ENCODE measurements around the gene UNCX.
"Not testable (repeated sequence)": the region's sequence is repeated elsewhere in the genome, so short reads cannot be mapped to it uniquely, and the experiment has no call there.

UNCX gene

DNA sequence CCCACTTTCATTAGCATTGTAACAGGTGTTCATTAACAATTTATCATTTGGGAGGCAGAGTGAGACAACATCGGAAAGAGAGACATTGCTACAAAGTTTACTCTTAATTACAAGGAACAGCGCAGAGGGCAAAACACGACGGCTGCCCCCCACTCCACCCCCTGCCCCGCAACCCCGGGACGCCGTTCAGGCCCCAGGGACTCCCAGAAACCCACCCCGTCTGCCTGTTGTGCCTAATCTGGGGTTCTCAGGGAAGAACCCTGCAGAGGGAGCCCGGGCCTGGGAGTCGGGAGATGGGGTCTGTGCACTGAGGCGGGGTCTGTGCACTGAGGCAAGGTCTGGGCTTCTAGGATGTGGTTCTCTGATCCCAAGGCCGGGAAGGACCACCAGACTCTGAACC, 25.2 kb downstream of the UNCX start:
- Histone ChIP-seq H3K36me3 (ENCODE audit: control insufficient read depth, insufficient read depth, low read length) (no peaks in the 10 kb centered on the region), H3K9me3 (ENCODE audit: control insufficient read depth, insufficient read depth, low read length) (no peaks in the 10 kb centered on the region), H3K27me3 (ENCODE audit: control insufficient read depth, insufficient read depth, low read length) (no peaks in the 10 kb centered on the region), H3K9ac (ENCODE audit: low read depth, low read length) (no peak overlapping the region), H3K4me1 (ENCODE audit: control insufficient read depth, insufficient read depth, low read length) (no peaks in the 10 kb centered on the region), H3K4me3 (ENCODE audit: low read depth, low read length) (no peak overlapping the region)

DNA sequence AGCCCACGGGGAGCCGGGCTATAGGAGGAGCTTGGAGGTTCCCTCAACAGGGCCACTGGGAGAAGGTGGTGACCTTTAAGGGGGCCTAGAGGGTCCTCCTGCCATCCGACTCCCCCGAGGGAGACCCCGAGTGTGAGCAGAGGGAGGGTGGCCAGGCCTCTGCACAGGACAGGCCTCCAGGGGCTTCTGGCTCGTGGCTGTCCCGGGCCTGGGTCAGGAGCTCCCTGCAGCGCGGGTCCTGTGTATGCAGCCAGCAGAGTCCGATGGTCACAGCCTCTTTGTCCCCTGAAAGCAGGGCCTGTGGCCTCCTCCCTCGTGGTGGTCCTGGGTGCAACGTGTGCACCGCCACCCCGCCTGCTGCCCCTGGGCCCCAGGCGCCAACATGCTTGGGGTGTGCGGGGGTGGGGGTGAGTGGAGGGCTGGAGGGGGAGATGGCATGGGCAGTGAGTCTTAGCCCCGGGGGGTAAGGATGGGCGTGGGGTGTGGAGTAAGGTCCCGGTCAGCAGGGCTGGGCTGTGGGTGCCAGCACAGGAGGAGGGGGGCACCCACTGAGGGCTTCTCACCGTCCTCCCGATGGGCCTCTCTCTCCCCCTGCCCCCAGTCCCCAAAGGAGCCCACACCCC, 27.1 kb downstream of the UNCX start:
- H3K27me3 ChIP-seq (ENCODE audit: control insufficient read depth, insufficient read depth, low read length) = no peaks in the 10 kb centered on the region
- no peaks in the 10 kb centered on the region for H3K9me3 ChIP-seq (ENCODE audit: control insufficient read depth, insufficient read depth, low read length)
- H3K36me3 ChIP-seq (ENCODE audit: control insufficient read depth, insufficient read depth, low read length) = no peaks in the 10 kb centered on the region
- no peak overlapping the region for H3K4me3 ChIP-seq (ENCODE audit: low read depth, low read length)
- H3K9ac ChIP-seq (ENCODE audit: low read depth, low read length) = no peak overlapping the region
- no peaks in the 10 kb centered on the region for H3K4me1 ChIP-seq (ENCODE audit: control insufficient read depth, insufficient read depth, low read length)

DNA sequence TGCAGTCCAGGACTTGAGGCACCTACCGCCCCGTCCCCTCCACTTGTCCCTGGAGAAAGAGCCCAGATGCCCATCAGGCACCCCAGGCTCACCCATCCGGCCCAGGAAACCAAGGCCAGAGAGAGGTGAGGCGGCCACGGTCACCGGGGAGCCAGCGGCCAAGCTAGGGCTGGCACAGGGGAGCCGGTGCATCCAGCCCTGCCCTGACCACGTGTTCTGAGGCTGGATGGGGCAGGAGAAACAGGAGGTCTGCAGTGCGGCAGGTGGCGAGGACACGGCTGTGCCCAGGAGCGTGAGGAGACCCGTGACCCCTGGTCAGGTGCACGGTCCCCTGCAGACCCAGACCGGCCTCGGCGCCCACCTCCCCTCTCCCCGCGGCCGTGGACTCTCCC, 27.6 kb downstream of the UNCX start:
- H3K4me3 ChIP-seq (ENCODE audit: low read depth, low read length) = no peak overlapping the region
- no peaks in the 10 kb centered on the region for H3K27me3 ChIP-seq (ENCODE audit: control insufficient read depth, insufficient read depth, low read length)
- H3K4me1 ChIP-seq (ENCODE audit: control insufficient read depth, insufficient read depth, low read length) = no peaks in the 10 kb centered on the region
- no peak overlapping the region for H3K9ac ChIP-seq (ENCODE audit: low read depth, low read length)
- no peaks in the 10 kb centered on the region for H3K9me3 ChIP-seq (ENCODE audit: control insufficient read depth, insufficient read depth, low read length)
- H3K36me3 ChIP-seq (ENCODE audit: control insufficient read depth, insufficient read depth, low read length) = no peaks in the 10 kb centered on the region

DNA sequence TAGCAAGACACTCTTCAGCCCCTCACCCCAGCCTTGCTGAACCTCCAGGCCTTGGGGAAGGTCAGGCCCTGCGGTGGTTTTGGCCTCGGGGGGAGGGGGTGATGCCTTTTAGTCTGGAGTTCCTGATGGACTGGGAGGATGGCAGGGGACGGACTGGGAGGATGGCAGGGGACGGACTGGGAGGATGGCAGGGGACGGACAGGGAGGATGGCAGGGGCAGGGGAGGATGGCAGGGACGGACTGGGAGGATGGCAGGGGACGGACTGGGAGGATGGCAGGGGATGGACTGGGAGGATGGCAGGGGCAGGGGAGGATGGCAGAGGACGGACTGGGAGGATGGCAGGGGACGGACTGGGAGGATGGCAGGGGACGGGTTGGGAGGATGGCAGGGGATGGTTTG, 28.4 kb downstream of the UNCX start:
- H3K36me3 ChIP-seq (ENCODE audit: control insufficient read depth, insufficient read depth, low read length) = not testable (repeated sequence)

DNA sequence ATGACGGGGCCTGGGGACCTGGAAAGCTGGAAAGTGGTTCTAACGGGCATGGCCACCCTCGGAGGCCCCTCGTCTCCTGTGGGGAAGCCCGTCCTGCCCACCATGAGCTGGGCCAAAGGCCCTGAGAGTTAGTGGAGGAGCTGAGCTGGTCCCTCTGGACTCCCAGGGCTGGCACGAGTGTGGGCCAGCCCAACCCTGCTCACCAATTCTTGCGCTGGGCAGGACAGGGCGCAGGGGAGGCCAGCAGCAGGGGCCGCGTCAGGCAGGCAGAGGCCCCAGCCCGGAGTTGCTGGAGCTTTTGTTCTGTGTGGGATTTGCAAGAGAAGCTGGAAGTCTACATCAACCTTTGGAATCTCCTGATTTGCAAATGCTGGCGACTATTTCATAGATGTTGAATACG, 29.8 kb downstream of the UNCX start:
- H3K27me3 ChIP-seq (ENCODE audit: control insufficient read depth, insufficient read depth, low read length) = no peaks in the 10 kb centered on the region
- no peaks in the 10 kb centered on the region for H3K9me3 ChIP-seq (ENCODE audit: control insufficient read depth, insufficient read depth, low read length)
- H3K4me3 ChIP-seq (ENCODE audit: low read depth, low read length) = no peak overlapping the region
- H3K9ac ChIP-seq (ENCODE audit: low read depth, low read length) = no peak overlapping the region
- H3K4me1 ChIP-seq (ENCODE audit: control insufficient read depth, insufficient read depth, low read length) = no peaks in the 10 kb centered on the region
- H3K36me3 ChIP-seq (ENCODE audit: control insufficient read depth, insufficient read depth, low read length) = no peaks in the 10 kb centered on the region

More for the DNA sequence above, 28.4 kb downstream of the UNCX start:
- H3K9me3 ChIP-seq (ENCODE audit: control insufficient read depth, insufficient read depth, low read length); H3K9ac ChIP-seq (ENCODE audit: low read depth, low read length); H3K4me1 ChIP-seq (ENCODE audit: control insufficient read depth, insufficient read depth, low read length); H3K4me3 ChIP-seq (ENCODE audit: low read depth, low read length); H3K27me3 ChIP-seq (ENCODE audit: control insufficient read depth, insufficient read depth, low read length): not testable (repeated sequence)

DNA sequence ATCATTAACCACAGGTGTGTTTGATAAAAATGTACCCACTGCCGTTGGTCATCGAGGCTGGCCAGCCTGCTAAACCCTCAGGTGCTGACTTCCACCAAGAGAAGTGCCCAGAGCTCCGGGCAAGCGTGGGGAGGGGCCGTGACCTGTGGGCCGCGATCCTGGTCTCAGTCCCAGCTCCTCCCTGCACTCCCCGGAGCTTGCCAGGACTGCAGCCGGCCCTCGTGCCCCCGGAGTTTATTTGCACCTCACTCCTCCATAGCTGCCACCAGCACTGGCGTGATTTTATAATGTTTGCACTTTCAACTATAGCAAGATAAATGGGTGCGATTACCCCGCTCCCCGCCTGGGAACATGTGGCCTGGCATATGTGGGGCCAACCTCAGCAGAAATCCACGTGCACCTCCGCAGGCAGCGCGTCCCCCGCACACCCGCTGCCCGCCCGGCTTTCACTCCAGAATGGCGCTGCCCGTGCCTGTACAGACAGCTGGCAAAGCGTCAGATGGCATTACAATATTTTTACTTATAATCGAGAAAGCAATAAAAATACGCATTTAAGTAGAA, 30.8 kb downstream of the UNCX start:
- no peak overlapping the region for H3K4me3 ChIP-seq (ENCODE audit: low read depth, low read length)
- H3K9me3 ChIP-seq (ENCODE audit: control insufficient read depth, insufficient read depth, low read length) = no peaks in the 10 kb centered on the region
- no peaks in the 10 kb centered on the region for H3K36me3 ChIP-seq (ENCODE audit: control insufficient read depth, insufficient read depth, low read length)
- no peak overlapping the region for H3K9ac ChIP-seq (ENCODE audit: low read depth, low read length)
- no peaks in the 10 kb centered on the region for H3K4me1 ChIP-seq (ENCODE audit: control insufficient read depth, insufficient read depth, low read length)
- no peaks in the 10 kb centered on the region for H3K27me3 ChIP-seq (ENCODE audit: control insufficient read depth, insufficient read depth, low read length)

DNA sequence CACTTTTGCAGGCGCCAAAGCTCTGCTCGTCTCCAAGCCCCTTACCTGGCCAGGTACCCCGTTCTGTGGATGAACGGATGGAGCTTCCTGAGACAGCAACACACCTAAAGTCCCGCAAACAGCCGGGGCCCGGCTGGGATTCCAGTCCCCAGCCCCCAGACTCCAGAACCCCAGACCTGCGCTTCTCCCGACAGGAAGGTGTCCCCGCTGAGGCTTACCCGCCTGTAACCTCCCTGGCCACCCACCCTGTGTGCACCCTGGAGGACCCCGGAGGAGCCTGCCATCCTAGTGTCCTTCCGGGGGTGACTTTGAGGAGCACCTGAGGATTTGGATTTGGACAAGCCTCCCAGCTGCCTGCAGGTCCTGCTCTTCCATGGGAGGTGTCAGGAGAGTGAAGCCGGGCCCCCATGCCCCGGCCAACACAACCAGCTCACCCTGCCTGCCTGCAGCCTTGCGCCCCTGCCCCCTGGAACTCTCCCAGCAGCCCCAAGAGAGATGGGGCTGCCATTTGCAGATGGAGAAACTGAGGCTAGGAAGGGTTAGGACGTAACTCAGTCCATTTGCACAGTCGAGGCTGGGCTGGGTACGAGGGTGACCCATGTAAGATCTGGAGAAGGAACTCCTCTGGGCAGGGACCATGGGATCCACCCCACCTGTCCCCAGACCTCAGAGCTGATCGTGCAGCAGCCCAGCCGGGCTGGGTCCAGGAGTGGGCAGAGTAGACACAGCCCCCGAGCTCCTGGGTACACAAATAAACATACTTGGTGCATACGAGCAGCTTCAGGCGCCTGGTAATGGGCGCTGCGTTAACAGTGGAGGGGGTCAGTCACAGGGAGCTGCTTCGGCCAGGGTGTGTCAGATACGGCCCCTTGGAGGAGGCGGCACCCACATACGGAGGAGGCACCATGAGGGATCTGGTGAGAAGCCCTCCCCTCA, 31.9 kb downstream of the UNCX start:
- Histone ChIP-seq H3K9me3 (ENCODE audit: control insufficient read depth, insufficient read depth, low read length) (no peaks in the 10 kb centered on the region), H3K4me3 (ENCODE audit: low read depth, low read length) (no peak overlapping the region), H3K4me1 (ENCODE audit: control insufficient read depth, insufficient read depth, low read length) (no peaks in the 10 kb centered on the region), H3K36me3 (ENCODE audit: control insufficient read depth, insufficient read depth, low read length) (no peaks in the 10 kb centered on the region), H3K9ac (ENCODE audit: low read depth, low read length) (no peak overlapping the region), H3K27me3 (ENCODE audit: control insufficient read depth, insufficient read depth, low read length) (no peaks in the 10 kb centered on the region)

DNA sequence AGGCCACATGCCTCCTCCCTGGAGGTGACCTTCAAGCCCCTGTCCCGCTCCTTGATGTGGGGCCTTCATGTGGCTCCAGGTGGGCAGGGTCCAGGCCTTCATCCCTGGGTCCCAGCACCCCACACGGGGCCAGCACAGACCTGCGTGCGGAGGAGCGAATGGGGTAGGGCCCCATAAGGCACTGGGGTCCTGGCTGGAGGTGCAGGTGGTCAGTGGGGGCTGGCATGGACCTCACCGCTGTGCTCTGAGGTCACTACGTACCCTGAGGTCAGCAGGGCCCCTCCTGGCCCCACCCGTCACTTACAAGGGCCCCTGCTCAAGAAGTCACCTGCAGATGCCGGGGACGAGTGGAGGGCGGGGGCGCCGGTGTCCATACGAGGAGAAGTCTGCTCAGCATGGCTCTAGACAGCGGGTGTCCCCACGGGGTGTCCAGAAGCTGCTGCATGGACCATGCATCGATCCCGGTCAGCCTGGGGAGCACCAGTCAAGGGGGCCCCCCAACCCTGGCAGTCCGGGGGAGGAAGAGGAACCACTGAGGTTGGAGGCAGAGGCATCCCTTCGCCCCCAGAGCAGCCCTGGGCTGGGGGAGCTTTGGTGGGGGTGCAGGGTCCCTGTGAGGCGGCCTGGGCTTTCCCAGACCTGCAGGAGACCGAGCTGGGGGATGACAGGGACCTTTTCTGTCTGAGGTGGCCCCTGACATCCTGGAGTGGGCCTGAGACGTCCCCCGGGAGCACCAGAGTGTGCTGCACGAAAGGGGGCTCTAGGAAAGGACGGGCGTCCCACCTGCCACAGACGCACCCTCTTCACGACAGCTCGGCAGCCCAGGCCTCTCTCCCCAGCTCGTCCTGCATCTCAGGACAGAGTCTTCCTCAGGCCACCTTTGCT, 34.6 kb downstream of the UNCX start:
- Histone ChIP-seq H3K27me3 (ENCODE audit: control insufficient read depth, insufficient read depth, low read length) (no peaks in the 10 kb centered on the region), H3K4me1 (ENCODE audit: control insufficient read depth, insufficient read depth, low read length) (no peaks in the 10 kb centered on the region), H3K36me3 (ENCODE audit: control insufficient read depth, insufficient read depth, low read length) (no peaks in the 10 kb centered on the region), H3K9me3 (ENCODE audit: control insufficient read depth, insufficient read depth, low read length) (no peaks in the 10 kb centered on the region), H3K9ac (ENCODE audit: low read depth, low read length) (no peak overlapping the region), H3K4me3 (ENCODE audit: low read depth, low read length) (no peak overlapping the region)

DNA sequence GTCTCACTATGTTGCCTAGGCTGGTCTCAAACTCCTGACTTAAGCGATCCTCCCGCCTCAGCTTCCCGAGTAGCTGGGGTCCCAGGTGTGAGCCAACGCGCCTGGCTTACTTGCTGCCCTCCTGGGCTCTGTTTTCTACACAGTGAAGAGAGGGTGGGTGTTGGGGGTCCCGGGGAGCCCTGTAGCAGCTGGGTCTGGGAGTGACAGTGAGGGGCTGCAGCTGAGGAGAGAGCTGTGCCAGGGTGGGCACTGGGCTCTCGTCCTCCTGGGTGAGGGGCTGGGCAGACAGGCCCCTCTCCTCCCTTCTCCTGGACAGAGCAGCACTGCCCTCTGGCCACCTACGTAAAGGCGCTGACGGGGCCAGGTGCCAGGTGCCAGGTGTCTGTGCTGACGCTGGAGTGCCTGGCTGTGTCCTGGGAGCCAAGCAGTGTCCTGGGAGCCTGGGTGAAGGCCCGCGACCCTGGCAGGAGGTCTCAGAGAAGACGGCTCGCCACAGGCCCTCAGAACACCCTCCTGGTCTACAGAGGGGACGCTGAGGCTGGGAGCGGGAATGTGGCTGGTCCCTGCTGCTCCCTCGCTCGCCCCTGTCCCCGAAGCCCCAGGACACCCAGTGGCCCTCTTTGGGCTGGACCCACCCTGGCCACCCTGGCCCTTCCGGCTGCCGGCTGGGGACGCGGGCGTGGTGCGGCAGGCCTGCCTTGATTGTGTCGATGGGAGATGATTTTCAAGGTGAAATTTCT, 35.6 kb downstream of the UNCX start:
- Histone ChIP-seq H3K36me3 (ENCODE audit: control insufficient read depth, insufficient read depth, low read length) (no peaks in the 10 kb centered on the region), H3K9me3 (ENCODE audit: control insufficient read depth, insufficient read depth, low read length) (no peaks in the 10 kb centered on the region), H3K27me3 (ENCODE audit: control insufficient read depth, insufficient read depth, low read length) (no peaks in the 10 kb centered on the region), H3K9ac (ENCODE audit: low read depth, low read length) (no peak overlapping the region), H3K4me1 (ENCODE audit: control insufficient read depth, insufficient read depth, low read length) (no peaks in the 10 kb centered on the region), H3K4me3 (ENCODE audit: low read depth, low read length) (no peak overlapping the region)

DNA sequence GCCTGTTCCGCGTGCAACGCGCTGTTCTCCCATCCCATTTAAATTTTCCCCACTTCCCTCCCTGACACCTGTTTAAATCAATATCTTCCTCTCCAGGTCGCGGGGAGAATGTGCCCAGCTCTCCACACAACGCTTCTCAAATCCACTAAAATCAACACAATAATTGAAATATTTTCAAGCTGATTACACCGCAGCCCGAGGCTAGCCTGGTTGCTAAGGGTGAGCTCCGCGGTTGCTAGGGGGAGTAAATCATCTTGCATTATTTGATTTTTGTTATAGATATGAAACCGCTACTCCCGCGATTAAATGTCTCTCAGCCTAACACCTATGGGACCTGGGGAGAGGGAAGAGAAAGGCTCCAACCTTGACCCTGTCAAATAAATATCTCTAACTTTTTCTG, 36.2 kb downstream of the UNCX start:
- Histone ChIP-seq H3K9me3 (ENCODE audit: control insufficient read depth, insufficient read depth, low read length) (no peaks in the 10 kb centered on the region), H3K4me1 (ENCODE audit: control insufficient read depth, insufficient read depth, low read length) (no peaks in the 10 kb centered on the region), H3K4me3 (ENCODE audit: low read depth, low read length) (no peak overlapping the region), H3K36me3 (ENCODE audit: control insufficient read depth, insufficient read depth, low read length) (no peaks in the 10 kb centered on the region), H3K27me3 (ENCODE audit: control insufficient read depth, insufficient read depth, low read length) (no peaks in the 10 kb centered on the region), H3K9ac (ENCODE audit: low read depth, low read length) (no peak overlapping the region)

DNA sequence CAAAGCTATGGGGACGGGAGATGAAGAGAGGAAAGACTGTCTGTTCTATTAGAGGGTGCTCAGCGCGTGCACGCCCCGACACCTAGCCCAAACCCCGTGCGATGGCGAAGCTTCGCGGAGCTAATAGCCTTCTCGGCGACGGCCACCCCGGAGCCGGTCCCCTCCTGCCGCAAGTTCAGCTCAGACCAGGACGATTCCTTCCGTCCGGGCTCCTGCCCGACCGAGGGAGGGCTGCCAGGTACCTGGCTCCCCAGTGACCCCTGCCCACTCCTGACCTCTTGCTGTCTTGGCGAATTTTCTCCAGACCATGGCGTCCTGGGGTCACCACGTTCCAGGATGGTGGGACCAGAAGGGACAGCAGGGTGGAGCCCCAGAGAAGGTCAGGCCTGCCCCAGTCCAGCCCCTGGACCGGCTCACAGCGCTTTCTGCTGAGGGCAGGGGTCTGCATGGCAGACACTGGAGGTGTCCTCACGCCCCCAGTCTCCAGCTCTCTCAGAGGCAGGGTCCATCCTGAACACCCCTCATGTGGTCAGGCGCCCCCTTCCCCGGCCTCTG, 36.7 kb downstream of the UNCX start:
- Histone ChIP-seq H3K36me3 (ENCODE audit: control insufficient read depth, insufficient read depth, low read length) (no peaks in the 10 kb centered on the region), H3K4me1 (ENCODE audit: control insufficient read depth, insufficient read depth, low read length) (no peaks in the 10 kb centered on the region), H3K4me3 (ENCODE audit: low read depth, low read length) (no peak overlapping the region), H3K27me3 (ENCODE audit: control insufficient read depth, insufficient read depth, low read length) (no peaks in the 10 kb centered on the region), H3K9ac (ENCODE audit: low read depth, low read length) (no peak overlapping the region), H3K9me3 (ENCODE audit: control insufficient read depth, insufficient read depth, low read length) (no peaks in the 10 kb centered on the region)
